ENCODE results near the gene VPS52.
"Not testable (repeated sequence)": the region's sequence is repeated elsewhere in the genome, so short reads cannot be mapped to it uniquely, and the experiment has no call there.

VPS52 gene

DNA sequence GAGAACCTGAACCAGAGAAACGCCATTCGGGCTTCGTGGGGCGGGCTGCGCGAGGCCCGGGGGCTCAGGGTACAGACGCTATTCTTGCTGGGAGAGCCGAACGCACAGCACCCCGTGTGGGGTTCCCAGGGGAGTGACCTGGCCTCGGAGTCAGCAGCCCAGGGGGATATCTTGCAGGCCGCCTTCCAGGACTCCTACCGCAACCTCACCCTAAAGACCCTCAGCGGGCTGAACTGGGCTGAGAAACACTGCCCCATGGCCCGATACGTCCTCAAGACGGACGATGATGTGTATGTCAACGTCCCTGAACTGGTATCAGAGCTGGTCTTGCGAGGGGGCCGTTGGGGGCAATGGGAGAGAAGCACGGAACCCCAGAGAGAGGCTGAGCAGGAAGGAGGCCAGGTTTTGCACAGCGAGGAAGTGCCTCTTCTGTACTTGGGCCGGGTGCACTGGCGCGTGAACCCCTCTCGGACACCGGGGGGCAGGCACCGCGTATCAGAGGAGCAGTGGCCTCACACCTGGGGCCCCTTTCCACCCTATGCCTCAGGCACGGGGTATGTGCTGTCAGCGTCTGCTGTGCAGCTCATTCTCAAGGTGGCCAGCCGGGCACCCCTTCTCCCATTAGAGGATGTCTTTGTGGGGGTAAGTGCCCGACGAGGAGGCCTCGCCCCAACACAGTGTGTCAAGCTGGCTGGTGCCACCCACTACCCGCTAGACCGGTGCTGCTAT lies 6.2 kb upstream of the VPS52 start:
- no peaks in the 10 kb centered on the region for H3K9me3 ChIP-seq (ENCODE audit: insufficient read depth, low read depth, low read length)
- H3K36me3 ChIP-seq (ENCODE audit: insufficient read depth, low read length): peaks cover 82% of the 10 kb centered on the region
- no peaks in the 10 kb centered on the region for H3K27me3 ChIP-seq (ENCODE audit: insufficient read depth, low read length)
- H3K4me1 ChIP-seq (ENCODE audit: insufficient read depth, low read length): peaks cover 21% of the 10 kb centered on the region
- peak overlapping the region; percentile 97 for H3K27ac ChIP-seq (ENCODE audit: low read depth, low read length)
- peak overlapping the region; percentile 79 for H3K4me3 ChIP-seq (ENCODE audit: low read length)
- 53% methylated on average over 39 of the region's 39 CpGs for WGBS
- peak overlapping the region; percentile 97 for H3K9ac ChIP-seq (ENCODE audit: low read depth, low read length)

DNA sequence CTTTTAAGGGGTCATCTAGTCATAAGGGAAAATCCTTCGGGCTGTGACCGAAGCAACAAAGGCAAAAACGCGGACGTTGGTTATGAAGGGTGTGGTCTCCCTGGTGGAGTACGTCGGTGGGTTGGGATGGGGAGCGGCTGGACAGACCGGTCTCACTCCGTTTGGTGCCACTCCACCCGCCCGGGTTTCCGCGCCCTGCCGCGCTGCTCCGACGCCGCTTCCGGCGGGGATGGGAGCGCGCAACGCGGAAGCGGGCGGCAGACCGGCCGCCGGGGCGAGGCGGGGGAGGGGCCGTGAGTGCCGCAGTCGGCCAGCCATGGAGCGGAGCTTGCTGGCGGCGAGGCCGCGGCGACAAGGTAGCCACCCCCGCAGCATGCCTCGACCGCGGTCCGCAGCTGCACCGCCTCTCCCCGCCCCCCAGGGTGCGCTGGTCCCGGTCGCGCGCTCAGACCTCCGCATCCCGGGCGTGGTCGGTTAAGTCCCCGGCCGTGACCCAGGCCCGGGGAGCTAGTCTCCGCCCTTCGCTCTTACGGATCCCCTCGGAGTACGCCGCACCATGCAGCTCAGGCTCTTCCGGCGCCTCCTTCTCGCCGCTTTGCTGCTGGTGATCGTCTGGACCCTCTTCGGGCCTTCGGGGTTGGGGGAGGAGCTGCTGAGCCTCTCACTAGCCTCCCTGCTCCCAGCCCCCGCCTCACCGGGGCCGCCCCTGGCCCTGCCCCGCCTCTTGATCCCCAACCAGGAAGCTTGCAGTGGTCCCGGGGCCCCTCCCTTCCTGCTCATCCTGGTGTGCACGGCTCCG lies 5.4 kb upstream of the VPS52 start, which contains the start of gene B3GALT4:
Gene B3GALT4, plus strand, starts transcription at position 260 of the 799 bp plus-strand sequence. Its CDS starts 297 bp downstream, at position 557.
- H3K27me3 ChIP-seq (ENCODE audit: insufficient read depth, low read length): no peaks in the 10 kb centered on the region
- H3K36me3 ChIP-seq (ENCODE audit: insufficient read depth, low read length): peaks cover 79% of the 10 kb centered on the region
- peak within 1 kb of the TSS; percentile 97 for H3K27ac ChIP-seq (ENCODE audit: low read depth, low read length)
- peak within 1 kb of the TSS; percentile 79 for H3K4me3 ChIP-seq (ENCODE audit: low read length)
- H3K9me3 ChIP-seq (ENCODE audit: insufficient read depth, low read depth, low read length): no peaks in the 10 kb centered on the region
- H3K4me1 ChIP-seq (ENCODE audit: insufficient read depth, low read length): peaks cover 21% of the 10 kb centered on the region
- WGBS: 1% methylated on average over 80 of the region's 80 CpGs
- H3K9ac ChIP-seq (ENCODE audit: low read depth, low read length): peak within 1 kb of the TSS; percentile 97

DNA sequence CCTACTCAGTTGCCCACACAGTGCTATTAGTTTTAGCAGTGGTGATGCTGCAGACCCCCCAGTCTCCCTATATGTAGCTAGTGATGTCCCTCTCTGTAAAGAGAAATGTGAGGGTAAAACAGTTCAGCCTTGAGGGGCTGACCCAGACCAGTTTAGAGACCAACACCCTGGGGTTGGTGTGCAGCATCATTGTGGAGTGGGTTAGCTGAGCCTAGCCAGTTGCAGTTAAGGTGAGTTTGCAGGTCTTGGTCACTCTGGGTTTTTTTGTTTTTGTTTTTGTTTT lies 4.8 kb upstream of the VPS52 start:
- Histone ChIP-seq H3K4me1 (ENCODE audit: insufficient read depth, low read length) (peaks cover 21% of the 10 kb centered on the region), H3K36me3 (ENCODE audit: insufficient read depth, low read length) (peaks cover 73% of the 10 kb centered on the region), H3K27me3 (ENCODE audit: insufficient read depth, low read length) (no peaks in the 10 kb centered on the region), H3K9me3 (ENCODE audit: insufficient read depth, low read depth, low read length) (no peaks in the 10 kb centered on the region), H3K4me3 (ENCODE audit: low read length) (peak overlapping the region; percentile 79), H3K27ac (ENCODE audit: low read depth, low read length) (peak overlapping the region; percentile 97), H3K9ac (ENCODE audit: low read depth, low read length) (peak overlapping the region; percentile 97)

GRCh38 chr6:33275795-33276580 lies 4.3 kb upstream of the VPS52 start:
- Histone ChIP-seq H3K4me3 (ENCODE audit: low read length) (peak overlapping the region; percentile 79), H3K9ac (ENCODE audit: low read depth, low read length) (peak overlapping the region; percentile 97), H3K27ac (ENCODE audit: low read depth, low read length) (peak overlapping the region; percentile 97), H3K36me3 (ENCODE audit: insufficient read depth, low read length) (peaks cover 68% of the 10 kb centered on the region), H3K4me1 (ENCODE audit: insufficient read depth, low read length) (peaks cover 21% of the 10 kb centered on the region)
- 76% methylated on average over 12 of the region's 16 CpGs for WGBS
- not testable (repeated sequence) for H3K9me3 ChIP-seq (ENCODE audit: insufficient read depth, low read depth, low read length); H3K27me3 ChIP-seq (ENCODE audit: insufficient read depth, low read length)

- 82% methylated on average over 14 of the region's 14 CpGs for WGBS
- Histone ChIP-seq H3K36me3 (ENCODE audit: insufficient read depth, low read length) (peaks cover 59% of the 10 kb centered on the region), H3K9ac (ENCODE audit: low read depth, low read length) (peak overlapping the region; percentile 97), H3K27me3 (ENCODE audit: insufficient read depth, low read length) (no peaks in the 10 kb centered on the region), H3K4me1 (ENCODE audit: insufficient read depth, low read length) (peaks cover 17% of the 10 kb centered on the region), H3K9me3 (ENCODE audit: insufficient read depth, low read depth, low read length) (no peaks in the 10 kb centered on the region), H3K4me3 (ENCODE audit: low read length) (peak overlapping the region; percentile 79), H3K27ac (ENCODE audit: low read depth, low read length) (peak overlapping the region; percentile 97)
Measured at GRCh38 chr6:33273924-33274902, 2.5 kb upstream of the VPS52 start.

DNA sequence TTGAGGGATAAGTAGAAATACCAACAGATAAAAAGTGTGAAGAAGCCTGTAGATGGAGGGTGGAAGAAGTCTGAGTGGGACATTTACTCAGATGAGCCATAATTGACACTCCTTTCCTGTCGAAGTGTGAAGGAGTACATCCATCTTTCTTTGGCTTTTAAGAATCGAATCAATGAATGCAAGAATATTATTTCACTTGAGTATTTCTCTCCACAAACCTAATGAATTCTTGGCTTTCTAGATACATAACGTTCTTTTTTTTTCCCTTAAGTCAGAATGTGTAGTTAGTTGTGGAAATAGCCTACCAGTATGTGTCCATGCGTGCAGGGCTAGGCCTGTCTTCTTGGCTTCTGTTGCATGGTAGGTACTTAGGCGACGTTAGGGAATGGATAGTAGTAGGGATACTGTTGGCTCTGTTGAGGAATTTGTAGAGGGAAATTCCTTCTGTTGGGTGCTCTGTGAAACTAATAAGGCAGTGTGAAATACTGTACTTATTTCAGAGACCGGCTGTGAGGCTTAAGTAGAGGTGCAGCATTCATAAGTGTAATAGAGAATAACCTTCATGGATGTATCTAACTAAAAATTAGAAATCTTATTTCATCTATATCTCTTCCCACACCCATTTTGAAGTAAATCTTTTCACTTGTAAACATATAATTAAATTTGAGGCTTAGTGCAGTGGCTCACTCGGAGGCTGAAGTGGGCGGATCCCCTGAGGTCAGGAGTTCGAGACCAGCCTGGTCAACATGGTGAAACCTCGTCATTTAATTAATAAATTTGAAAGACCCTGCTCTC lies 1.6 kb upstream of the VPS52 start:
- Histone ChIP-seq H3K27ac (ENCODE audit: low read depth, low read length) (peak overlapping the region; percentile 97), H3K4me3 (ENCODE audit: low read length) (peak overlapping the region; percentile 79), H3K27me3 (ENCODE audit: insufficient read depth, low read length) (no peaks in the 10 kb centered on the region), H3K4me1 (ENCODE audit: insufficient read depth, low read length) (peaks cover 17% of the 10 kb centered on the region), H3K9ac (ENCODE audit: low read depth, low read length) (peak overlapping the region; percentile 97), H3K9me3 (ENCODE audit: insufficient read depth, low read depth, low read length) (no peaks in the 10 kb centered on the region), H3K36me3 (ENCODE audit: insufficient read depth, low read length) (peaks cover 60% of the 10 kb centered on the region)
- 56% methylated on average over 11 of the region's 11 CpGs for WGBS

GRCh38 chr6:33272275-33273128 lies 826 bp upstream of the VPS52 start:
- Histone ChIP-seq H3K4me3 (ENCODE audit: low read length) (peak overlapping the region; percentile 79), H3K36me3 (ENCODE audit: insufficient read depth, low read length) (peaks cover 68% of the 10 kb centered on the region), H3K27ac (ENCODE audit: low read depth, low read length) (peak overlapping the region; percentile 97), H3K9ac (ENCODE audit: low read depth, low read length) (peak overlapping the region; percentile 97), H3K9me3 (ENCODE audit: insufficient read depth, low read depth, low read length) (no peaks in the 10 kb centered on the region), H3K4me1 (ENCODE audit: insufficient read depth, low read length) (peaks cover 17% of the 10 kb centered on the region), H3K27me3 (ENCODE audit: insufficient read depth, low read length) (no peaks in the 10 kb centered on the region)
- WGBS: 4% methylated on average over 19 of the region's 22 CpGs

DNA sequence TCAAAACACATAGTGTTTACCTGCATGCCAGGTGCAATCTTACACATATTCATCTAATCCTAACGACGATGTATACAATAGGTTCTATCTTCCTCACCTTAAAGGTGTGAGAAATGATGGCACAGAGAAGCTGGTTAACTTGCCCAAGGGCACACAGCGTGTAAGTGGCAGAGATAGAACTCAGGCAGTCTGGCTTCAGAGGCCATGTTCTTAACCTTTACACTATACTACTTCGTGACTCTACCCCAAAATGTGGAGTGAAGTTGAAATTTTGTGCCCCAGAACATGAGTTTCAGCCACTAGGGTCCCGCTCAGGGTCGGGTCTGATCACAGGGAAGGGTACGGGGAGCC lies 584 bp downstream of the VPS52 start:
- Histone ChIP-seq H3K36me3 (ENCODE audit: insufficient read depth, low read length) (peaks cover 75% of the 10 kb centered on the region), H3K4me3 (ENCODE audit: low read length) (peak overlapping the region; percentile 79), H3K9me3 (ENCODE audit: insufficient read depth, low read depth, low read length) (no peaks in the 10 kb centered on the region), H3K9ac (ENCODE audit: low read depth, low read length) (peak overlapping the region; percentile 97), H3K27me3 (ENCODE audit: insufficient read depth, low read length) (no peaks in the 10 kb centered on the region), H3K27ac (ENCODE audit: low read depth, low read length) (peak overlapping the region; percentile 95), H3K4me1 (ENCODE audit: insufficient read depth, low read length) (peaks cover 17% of the 10 kb centered on the region)
- 2% methylated on average over 7 of the region's 7 CpGs for WGBS

- peaks cover 72% of the 10 kb centered on the region for H3K36me3 ChIP-seq (ENCODE audit: insufficient read depth, low read length)
- H3K27ac ChIP-seq (ENCODE audit: low read depth, low read length): no peak overlapping the region
- H3K9me3 ChIP-seq (ENCODE audit: insufficient read depth, low read depth, low read length): no peaks in the 10 kb centered on the region
- WGBS: 93% methylated on average over 5 of the region's 7 CpGs
- no peak overlapping the region for H3K4me3 ChIP-seq (ENCODE audit: low read length)
- no peak overlapping the region for H3K9ac ChIP-seq (ENCODE audit: low read depth, low read length)
- H3K4me1 ChIP-seq (ENCODE audit: insufficient read depth, low read length): no peaks in the 10 kb centered on the region
- H3K27me3 ChIP-seq (ENCODE audit: insufficient read depth, low read length): no peaks in the 10 kb centered on the region
Measured at GRCh38 chr6:33264015-33264414, 7.7 kb downstream of the VPS52 start.

Data from HUES64 (cell line).